PC-3 (cell line): ENCODE data around the gene MAPKAP1. TPM values are rescaled to one million over a fixed set of nuclear protein-coding genes. Genes with fewer than 3 reads are reported as not detected.

Experiments used
- ATAC-seq: fragments of 200-7000 bp; cut with Tn5 transposase; 2 replicates; pipeline ENCODE4 v1.9.1; 2020; ENCODE audit warnings: mild to moderate bottlenecking, moderate library complexity
- BruUV-seq: library from RNA; stranded (reverse); fragments of 400-500 nt; replicated peaks from 2 replicates; lab custom pipeline; 2021; lab: Mats Ljungman, UMichigan
- CTCF ChIA-PET: fragments of 300-600 bp; sonication (Branson Sonifier 250); formaldehyde crosslinking; loops from one replicate; lab custom pipeline; 2022; ENCODE audit warnings: antibody characterized with exemption; lab: Charles Lee
- POLR2A ChIA-PET: fragments of 300-600 bp; sonication (Branson Sonifier 250); formaldehyde crosslinking; loops from one replicate; lab custom pipeline; 2022; ENCODE audit warnings: antibody characterized with exemption; ENCODE audit not compliant: unreplicated experiment; lab: Charles Lee
- DNase-seq: peaks from one replicate; pipeline ENCODE4 v3.0.0-alpha.2; 2015
- H2AFZ ChIP-seq: fragments of 300-600 bp; sonication (generic); 2 replicates; pipeline ENCODE4 v1.6.0; 2016; ENCODE audit warnings: antibody characterized with exemption, low read length
- H3F3A ChIP-seq: fragments of 300-600 bp; sonication (generic); one replicate; pipeline ENCODE4 v1.6.0; 2017; ENCODE audit warnings: antibody characterized with exemption, low read length, control low read depth, mild to moderate bottlenecking; ENCODE audit not compliant: unreplicated experiment
- H3K27ac ChIP-seq: fragments of 300-600 bp; sonication (generic); 2 replicates; pipeline ENCODE4 v1.5.1; 2016; ENCODE audit warnings: mild to moderate bottlenecking, low read length
- H3K27me3 ChIP-seq: fragments of 300-600 bp; sonication (generic); 2 replicates; pipeline ENCODE4 v1.6.1; 2016; ENCODE audit warnings: low read length, mixed read lengths
- H3K36me3 ChIP-seq: fragments of 300-600 bp; sonication (generic); 2 replicates; pipeline ENCODE4 v1.6.1; 2016; ENCODE audit warnings: low read depth, mixed run types, low read length, mixed read lengths
- H3K4me1 ChIP-seq: fragments of 300-600 bp; sonication (generic); 2 replicates; pipeline ENCODE4 v1.5.1; 2016; ENCODE audit warnings: low read length; ENCODE audit not compliant: insufficient read depth
- H3K4me2 ChIP-seq: fragments of 300-600 bp; sonication (generic); 2 replicates; pipeline ENCODE4 v1.6.0; 2016; ENCODE audit warnings: low read length
- H3K4me3 ChIP-seq: fragments of 300-600 bp; sonication (generic); 2 replicates; pipeline ENCODE4 v1.5.1; 2016; ENCODE audit warnings: mild to moderate bottlenecking, low read length, mixed read lengths
- H3K79me2 ChIP-seq: fragments of 300-600 bp; sonication (generic); 2 replicates; pipeline ENCODE4 v1.6.1; 2017; ENCODE audit warnings: low read length, mixed read lengths
- H3K9ac ChIP-seq: fragments of 300-600 bp; sonication (generic); 2 replicates; pipeline ENCODE4 v1.6.0; 2016; ENCODE audit warnings: mild to moderate bottlenecking, low read length
- H3K9me2 ChIP-seq: fragments of 300-600 bp; sonication (generic); replicated peaks from 2 replicates; pipeline ENCODE4 v1.6.1; 2016; ENCODE audit warnings: mixed run types, low read length, mixed read lengths
- H3K9me3 ChIP-seq: fragments of 300-600 bp; sonication (generic); 2 replicates; pipeline ENCODE4 v1.6.1; 2016; ENCODE audit warnings: low read length, mixed read lengths
- H4K20me1 ChIP-seq: fragments of 300-600 bp; sonication (generic); 2 replicates; pipeline ENCODE4 v1.6.1; 2016; ENCODE audit warnings: low read length, mixed read lengths
- EZH2 ChIP-seq: fragments of 300-600 bp; sonication (generic); IDR thresholded peaks from one replicate; pipeline ENCODE4 v1.6.1; 2017; ENCODE audit warnings: antibody characterized with exemption, mild to moderate bottlenecking, low read length; ENCODE audit not compliant: unreplicated experiment
- EZH2phosphoT487 ChIP-seq: fragments of 300-600 bp; sonication (generic); IDR thresholded peaks from 2 replicates; pipeline ENCODE4 v1.6.1; 2018; ENCODE audit warnings: mild to moderate bottlenecking, antibody characterized with exemption, low read length, borderline replicate concordance
- intact Hi-C: fragments of 100-400 bp; cut with micrococcal nuclease; formaldehyde crosslinking; loops from 2 replicates; pipeline ENCODE4 v1.9.0; 2023
- total RNA-seq: library from RNA; depleted of rRNA; stranded (reverse); fragments of >200 nt; gene quantifications from 2 replicates; pipeline ENCODE4 v1.2.3, GENCODE V29; 2014
- TF ChIP-seq, protein P1 (sequence below): fragments of 300-600 bp; sonication (generic); conservative IDR thresholded peaks from 2 replicates; pipeline ENCODE4 v1.5.1; 2017; ENCODE audit warnings: antibody characterized with exemption, low read depth, mild to moderate bottlenecking, low read length

Gene MAPKAP1
- total RNA-seq, 1 experiment from 2014 or later, result 128 TPM

GRCh38 chr9:125508249-125508648 lies 198.8 kb downstream of the MAPKAP1 start:
- Histone ChIP-seq H2AFZ (no peak overlapping the region), H3K9me2 (no peaks in the 10 kb centered on the region), H3K4me1 (peaks cover 23% of the 10 kb centered on the region), H3K4me3 (no peak overlapping the region), H3K4me2 (no peak overlapping the region), H3K27ac (no peak overlapping the region), H3K79me2 (peaks cover 6% of the 10 kb centered on the region; the same call in 1 of the 2 replicates), H4K20me1 (no peaks in the 10 kb centered on the region), H3K27me3 (no peaks in the 10 kb centered on the region), H3K9ac (no peak overlapping the region), H3F3A (no peaks in the 10 kb centered on the region), H3K36me3 (no peaks in the 10 kb centered on the region; the same call in 1 of the 2 replicates), H3K9me3 (no peaks in the 10 kb centered on the region)
- POLR2A ChIA-PET, result no interaction called here
- no peak for DNase-seq
- BruUV-seq, result no TSS peak
- intact Hi-C loops, result no loop called here
- no peak for ATAC-seq
- CTCF ChIA-PET, result no interaction called here
- TF ChIP-seq EZH2phosphoT487 (no peak), EZH2 (no peak)
- TF ChIP-seq, protein P1, sequence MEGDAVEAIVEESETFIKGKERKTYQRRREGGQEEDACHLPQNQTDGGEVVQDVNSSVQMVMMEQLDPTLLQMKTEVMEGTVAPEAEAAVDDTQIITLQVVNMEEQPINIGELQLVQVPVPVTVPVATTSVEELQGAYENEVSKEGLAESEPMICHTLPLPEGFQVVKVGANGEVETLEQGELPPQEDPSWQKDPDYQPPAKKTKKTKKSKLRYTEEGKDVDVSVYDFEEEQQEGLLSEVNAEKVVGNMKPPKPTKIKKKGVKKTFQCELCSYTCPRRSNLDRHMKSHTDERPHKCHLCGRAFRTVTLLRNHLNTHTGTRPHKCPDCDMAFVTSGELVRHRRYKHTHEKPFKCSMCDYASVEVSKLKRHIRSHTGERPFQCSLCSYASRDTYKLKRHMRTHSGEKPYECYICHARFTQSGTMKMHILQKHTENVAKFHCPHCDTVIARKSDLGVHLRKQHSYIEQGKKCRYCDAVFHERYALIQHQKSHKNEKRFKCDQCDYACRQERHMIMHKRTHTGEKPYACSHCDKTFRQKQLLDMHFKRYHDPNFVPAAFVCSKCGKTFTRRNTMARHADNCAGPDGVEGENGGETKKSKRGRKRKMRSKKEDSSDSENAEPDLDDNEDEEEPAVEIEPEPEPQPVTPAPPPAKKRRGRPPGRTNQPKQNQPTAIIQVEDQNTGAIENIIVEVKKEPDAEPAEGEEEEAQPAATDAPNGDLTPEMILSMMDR, result no peak

DNA sequence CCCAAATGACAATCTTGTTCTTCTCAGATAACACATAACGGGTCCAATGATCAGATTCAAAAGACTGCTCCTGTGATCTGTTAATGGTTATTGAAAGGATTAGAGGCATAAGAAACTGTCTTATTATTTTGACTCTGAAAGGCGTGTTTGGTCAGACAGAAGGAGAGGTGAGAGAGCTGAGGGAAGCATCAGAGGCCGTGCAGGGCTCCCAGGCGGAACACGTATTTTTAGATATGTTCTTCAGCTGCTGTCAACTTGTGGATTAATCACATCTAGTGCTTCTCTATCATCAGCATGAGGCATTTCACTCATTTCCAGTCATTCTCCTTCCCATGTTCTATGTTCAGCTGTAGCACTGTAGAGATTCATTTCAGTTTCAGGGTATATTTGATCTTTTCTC lies 199.8 kb downstream of the MAPKAP1 start:
- Histone ChIP-seq H3K9ac (no peak overlapping the region), H3K9me3 (no peaks in the 10 kb centered on the region), H3K4me3 (no peak overlapping the region), H3K27me3 (no peaks in the 10 kb centered on the region), H3F3A (no peaks in the 10 kb centered on the region), H3K79me2 (peaks cover 6% of the 10 kb centered on the region; the same call in 1 of the 2 replicates), H3K9me2 (no peaks in the 10 kb centered on the region), H3K4me2 (no peak overlapping the region), H3K27ac (no peak overlapping the region), H3K4me1 (peaks cover 14% of the 10 kb centered on the region), H3K36me3 (no peaks in the 10 kb centered on the region; the same call in 1 of the 2 replicates), H4K20me1 (no peaks in the 10 kb centered on the region), H2AFZ (no peak overlapping the region)
- ATAC-seq (no peak), DNase-seq (no peak)
- TF ChIP-seq EZH2phosphoT487, result no peak
- no TSS peak for BruUV-seq
- CTCF ChIA-PET, result no interaction called here
- POLR2A ChIA-PET, result interaction anchor here (0.6 to 0.7 kb wide), 2 partner anchors 46 to 126 kb away, joined by 3 to 5 read pairs; no protein-coding TSS in a partner anchor
- intact Hi-C loops, result no loop called here

- Histone ChIP-seq H4K20me1 (no peaks in the 10 kb centered on the region), H3K9ac (no peak overlapping the region), H2AFZ (no peak overlapping the region), H3K36me3 (no peaks in the 10 kb centered on the region; the same call in 1 of the 2 replicates), H3K79me2 (peaks cover 5% of the 10 kb centered on the region; the same call in 1 of the 2 replicates), H3K4me1 (peaks cover 2% of the 10 kb centered on the region; the same call in 1 of the 2 replicates), H3F3A (no peaks in the 10 kb centered on the region), H3K27ac (no peak overlapping the region), H3K4me2 (no peak overlapping the region), H3K4me3 (no peak overlapping the region), H3K9me3 (no peaks in the 10 kb centered on the region), H3K9me2 (no peaks in the 10 kb centered on the region), H3K27me3 (no peaks in the 10 kb centered on the region)
- intact Hi-C loops, result no loop called here
- ATAC-seq (no peak), DNase-seq (no peak)
- BruUV-seq, result no TSS peak
- POLR2A ChIA-PET, result no interaction called here
- CTCF ChIA-PET, result no interaction called here
- TF ChIP-seq, protein P1, result no peak
- no peak for TF ChIP-seq EZH2phosphoT487
- no peak for TF ChIP-seq EZH2
Measured at GRCh38 chr9:125505988-125506438, 201.0 kb downstream of the MAPKAP1 start.
